ENCODE results near the gene CORO2B. TPM values are rescaled to one million over a fixed set of nuclear protein-coding genes. Genes with fewer than 3 reads are reported as not detected.

The CORO2B gene
- total and polyA plus RNA-seq, 2 of the 13 experiments (the other 11 are each of a cell fraction or from before 2014, with no cell fraction given) = 0.35 to 0.63 TPM

DNA sequence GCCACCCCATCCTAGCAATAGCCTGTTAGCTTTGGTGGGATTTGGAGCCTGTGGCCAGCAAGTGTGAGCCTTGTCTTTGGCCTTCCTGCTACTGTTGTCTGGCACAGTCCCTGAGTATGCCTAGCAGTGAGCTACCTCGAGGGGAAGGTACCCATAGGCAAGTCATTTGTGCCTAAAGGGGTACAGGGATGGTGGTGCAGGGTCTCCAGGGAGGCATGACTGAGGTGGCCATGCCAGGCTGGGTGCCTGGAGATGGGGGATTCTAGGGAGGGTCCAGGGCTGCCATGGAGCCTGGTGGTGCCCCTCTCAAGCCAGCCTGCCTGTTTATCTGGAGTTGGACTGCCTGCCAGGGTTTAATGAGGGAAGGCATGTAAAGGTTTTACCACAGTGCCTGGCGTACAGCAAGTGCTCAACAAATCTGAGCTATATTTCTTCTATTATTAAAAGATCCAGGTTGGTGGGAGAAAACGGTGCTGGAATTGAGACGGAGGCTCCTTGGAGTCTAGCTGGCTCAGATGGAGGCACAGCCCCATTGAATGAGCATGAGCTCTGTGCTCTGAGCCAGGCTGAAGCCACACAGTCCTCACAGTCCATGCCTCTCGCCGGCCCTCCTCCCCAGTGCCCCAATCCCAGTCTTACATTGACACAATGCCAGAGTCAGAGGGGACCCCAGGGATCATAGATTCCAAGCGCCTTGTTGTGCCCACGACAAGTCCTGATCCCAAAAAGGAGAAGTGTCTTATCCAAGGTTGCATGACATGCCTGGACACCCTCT is 76.2 kb downstream of the CORO2B start (continued):
- TF ChIP-seq, protein P1, sequence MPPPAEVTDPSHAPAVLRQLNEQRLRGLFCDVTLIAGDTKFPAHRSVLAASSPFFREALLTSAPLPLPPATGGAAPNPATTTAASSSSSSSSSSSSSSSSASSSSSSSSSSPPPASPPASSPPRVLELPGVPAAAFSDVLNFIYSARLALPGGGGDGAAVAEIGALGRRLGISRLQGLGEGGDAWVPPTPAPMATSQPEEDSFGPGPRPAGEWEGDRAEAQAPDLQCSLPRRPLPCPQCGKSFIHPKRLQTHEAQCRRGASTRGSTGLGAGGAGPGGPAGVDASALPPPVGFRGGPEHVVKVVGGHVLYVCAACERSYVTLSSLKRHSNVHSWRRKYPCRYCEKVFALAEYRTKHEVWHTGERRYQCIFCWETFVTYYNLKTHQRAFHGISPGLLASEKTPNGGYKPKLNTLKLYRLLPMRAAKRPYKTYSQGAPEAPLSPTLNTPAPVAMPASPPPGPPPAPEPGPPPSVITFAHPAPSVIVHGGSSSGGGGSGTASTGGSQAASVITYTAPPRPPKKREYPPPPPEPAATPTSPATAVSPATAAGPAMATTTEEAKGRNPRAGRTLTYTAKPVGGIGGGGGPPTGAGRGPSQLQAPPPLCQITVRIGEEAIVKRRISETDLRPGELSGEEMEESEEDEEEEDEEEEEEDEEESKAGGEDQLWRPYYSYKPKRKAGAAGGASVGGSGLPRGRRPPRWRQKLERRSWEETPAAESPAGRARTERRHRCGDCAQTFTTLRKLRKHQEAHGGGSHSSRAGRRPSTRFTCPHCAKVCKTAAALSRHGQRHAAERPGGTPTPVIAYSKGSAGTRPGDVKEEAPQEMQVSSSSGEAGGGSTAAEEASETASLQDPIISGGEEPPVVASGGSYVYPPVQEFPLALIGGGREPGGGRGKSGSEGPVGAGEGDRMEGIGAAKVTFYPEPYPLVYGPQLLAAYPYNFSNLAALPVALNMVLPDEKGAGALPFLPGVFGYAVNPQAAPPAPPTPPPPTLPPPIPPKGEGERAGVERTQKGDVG (CRISPR knock-in tag; IDR thresholded peaks at IDR 0.05; ENCODE audit: borderline replicate concordance) = no peak

DNA sequence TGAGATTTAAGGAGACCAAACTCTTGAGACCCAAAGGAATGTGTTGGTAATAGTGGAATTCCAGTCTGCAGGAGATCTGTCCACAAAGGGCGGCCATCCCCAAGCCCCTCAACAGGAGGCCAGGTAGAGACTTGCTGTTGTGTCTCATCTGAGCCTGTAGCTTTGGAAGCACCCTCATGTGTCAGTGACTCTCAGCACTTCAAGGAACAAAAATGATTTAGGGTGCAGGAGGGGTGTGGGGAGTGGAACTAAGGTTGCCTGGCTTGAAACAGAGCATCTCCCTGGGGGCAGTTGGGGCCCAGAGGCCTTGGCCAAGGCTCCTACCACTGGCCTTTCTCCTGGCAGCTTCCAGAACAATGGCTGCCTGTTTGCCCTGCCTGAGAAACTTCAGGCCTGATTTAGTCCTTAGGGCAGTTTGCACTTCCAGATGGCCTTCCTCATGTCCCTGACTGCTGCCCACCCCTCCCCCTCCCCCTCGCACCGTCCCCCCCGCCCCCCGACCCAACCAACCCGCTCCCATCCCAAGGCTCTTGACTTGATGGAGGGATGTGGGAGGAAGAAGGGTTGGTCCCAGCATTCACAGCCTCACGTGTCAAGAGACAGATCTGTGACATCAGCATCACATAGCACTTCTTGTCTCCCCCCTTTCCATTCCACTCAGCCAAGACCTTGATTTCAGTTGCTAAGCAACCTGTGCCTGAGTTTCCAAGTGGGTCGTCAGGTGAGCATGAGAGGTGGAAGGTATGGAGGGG is 77.1 kb downstream of the CORO2B start:
- TF ChIP-seq ZNF460 (CRISPR knock-in tag; IDR thresholded peaks at IDR 0.05; ENCODE audit: borderline replicate concordance) = no peak
- TF ChIP-seq NR1H2 (CRISPR knock-in tag; IDR thresholded peaks at IDR 0.05; ENCODE audit: borderline replicate concordance, low read depth) = no peak
- TF ChIP-seq, protein P2, sequence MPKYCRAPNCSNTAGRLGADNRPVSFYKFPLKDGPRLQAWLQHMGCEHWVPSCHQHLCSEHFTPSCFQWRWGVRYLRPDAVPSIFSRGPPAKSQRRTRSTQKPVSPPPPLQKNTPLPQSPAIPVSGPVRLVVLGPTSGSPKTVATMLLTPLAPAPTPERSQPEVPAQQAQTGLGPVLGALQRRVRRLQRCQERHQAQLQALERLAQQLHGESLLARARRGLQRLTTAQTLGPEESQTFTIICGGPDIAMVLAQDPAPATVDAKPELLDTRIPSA (CRISPR knock-in tag; IDR thresholded peaks at IDR 0.05; ENCODE audit: borderline replicate concordance) = no peak
- TF ChIP-seq ZNF33B (CRISPR knock-in tag; IDR thresholded peaks at IDR 0.05) = no peak
- no peak for TF ChIP-seq PHB2 (IDR thresholded peaks at IDR 0.05; ENCODE audit: partially characterized antibody)
- Histone ChIP-seq H3K4me1 (ENCODE audit: insufficient read depth, low read length) (no peaks in the 10 kb centered on the region), H3K36me3 (replicated peaks in 1 of 2; ENCODE audit: control insufficient read depth in 1 of 2, insufficient read depth in 2 of 2, low read length in 2 of 2) (no peaks in the 10 kb centered on the region), H2AFZ (ENCODE audit: low read length) (no peak overlapping the region), H3K79me2 (ENCODE audit: insufficient read depth, low read length) (no peaks in the 10 kb centered on the region), H3K9me3 (ENCODE audit: low read length) (no peaks in the 10 kb centered on the region), H4K20me1 (ENCODE audit: insufficient read depth, low read length) (no peaks in the 10 kb centered on the region), H3K27ac (ENCODE audit: extremely low read length, insufficient read depth, low read length) (no peak overlapping the region), H3K4me2 (ENCODE audit: low read depth, low read length) (no peak overlapping the region), H3K4me3 (replicated peaks in 1 of 3; ENCODE audit: insufficient read depth in 1 of 3, low read depth in 2 of 3, low read length in 3 of 3) (no peak overlapping the region), H3K27me3 (ENCODE audit: control insufficient read depth in 1 of 2, insufficient read depth in 2 of 2, low read length in 2 of 2) (peaks cover 0 to 23% of the 10 kb centered on the region in 2 experiments; a peak in 1 of 5 replicates), H3K9ac (ENCODE audit: insufficient read depth, low read depth, low read length) (no peak overlapping the region)
- 11% methylated on average over 8 of the region's 8 CpGs for WGBS (ENCODE audit: low lambda C conversion rate)
- no TSS peak for BruUV-seq (replicated peaks)
- FAIRE-seq = no peak
- intact Hi-C loops (cut with micrococcal nuclease; ENCODE audit: unreplicated experiment) = no loop called here
- ATAC-seq = no peak
- ChIA-PET POLR2A (no interaction called here), CTCF (ENCODE audit: low intra/inter-chr PET ratio, low total read pairs) (no interaction called here)
- DNase-seq (ENCODE audit: low spot score) = no peak
- in situ Hi-C loops (cut with HindIII; ENCODE audit: extremely low pct_ligation_motif_present, low pct_unique_long_range_greater_than_20kb) = no loop called here

Data from HepG2 (cell line).